Stimulated activated CD4-positive, alpha-beta T cell treated with anti-CD3 and anti-CD28 coated beads, Interleukin-12 subunit alpha, Interleukin-12 subunit beta, amount 100 ng/mL, for 48 hours (primary cell): ENCODE measurements around the gene APBB1IP.
"Not testable (repeated sequence)": the region's sequence is repeated elsewhere in the genome, so short reads cannot be mapped to it uniquely, and the experiment has no call there.

Experiments
- DNase-seq, 3 donors: peaks; one replicate each; pipeline ENCODE4 v3.0.0-alpha.2; 2020; ENCODE audit warnings: low read depth in 2 of 3, low spot score in 1 of 3

The APBB1IP gene

GRCh38 chr10:26440088-26440470 lies 1.9 kb downstream of the APBB1IP start:
- DNase-seq: no peak

- DNase-seq: no peak
Observed at GRCh38 chr10:26441491-26442214, 3.5 kb downstream of the APBB1IP start.

- no peak for DNase-seq
Observed at GRCh38 chr10:26445411-26446031, 7.4 kb downstream of the APBB1IP start.

GRCh38 chr10:26446258-26446657 lies 8.1 kb downstream of the APBB1IP start:
- no peak for DNase-seq

- DNase-seq: no peak
Observed at GRCh38 chr10:26448292-26448691, 10.2 kb downstream of the APBB1IP start.

GRCh38 chr10:26448706-26449435 lies 10.7 kb downstream of the APBB1IP start:
- DNase-seq: peak in 1 of 3 donors; percentile 34

GRCh38 chr10:26449726-26450125 lies 11.6 kb downstream of the APBB1IP start:
- no peak for DNase-seq

- no peak for DNase-seq
Observed at GRCh38 chr10:26451903-26452302, 13.8 kb downstream of the APBB1IP start.

- DNase-seq: no peak
Observed at GRCh38 chr10:26453850-26454249, 15.7 kb downstream of the APBB1IP start.

- no peak for DNase-seq
Observed at GRCh38 chr10:26454891-26455290, 16.8 kb downstream of the APBB1IP start.

GRCh38 chr10:26455567-26456315 lies 17.6 kb downstream of the APBB1IP start:
- DNase-seq: no peak

- no peak for DNase-seq
Observed at GRCh38 chr10:26457088-26457487, 18.9 kb downstream of the APBB1IP start.

- no peak for DNase-seq
Observed at GRCh38 chr10:26460736-26461135, 22.6 kb downstream of the APBB1IP start.

- DNase-seq: no peak
Observed at GRCh38 chr10:26463986-26464385, 25.8 kb downstream of the APBB1IP start.

- no peak for DNase-seq
Observed at GRCh38 chr10:26464632-26465280, 26.6 kb downstream of the APBB1IP start.

- not testable (repeated sequence) for DNase-seq
Observed at GRCh38 chr10:26466531-26466930, 28.4 kb downstream of the APBB1IP start.

GRCh38 chr10:26467639-26468038 lies 29.5 kb downstream of the APBB1IP start:
- no peak for DNase-seq

- DNase-seq: no peak
Observed at GRCh38 chr10:26468291-26468690, 30.1 kb downstream of the APBB1IP start.

GRCh38 chr10:26468700-26469099 lies 30.6 kb downstream of the APBB1IP start:
- no peak for DNase-seq

GRCh38 chr10:26472492-26472778 lies 34.3 kb downstream of the APBB1IP start:
- DNase-seq: no peak

GRCh38 chr10:26474026-26474425 lies 35.9 kb downstream of the APBB1IP start:
- DNase-seq: no peak
